ENCODE measurements around the gene HNRNPC. TPM values are rescaled to one million over a fixed set of nuclear protein-coding genes. Genes with fewer than 3 reads are reported as not detected.

The HNRNPC gene
- total RNA-seq, 1 donor: 671 TPM

- peak; percentile 40 for DNase-seq (ENCODE audit: low read depth)
- TF ChIP-seq, protein P1, sequence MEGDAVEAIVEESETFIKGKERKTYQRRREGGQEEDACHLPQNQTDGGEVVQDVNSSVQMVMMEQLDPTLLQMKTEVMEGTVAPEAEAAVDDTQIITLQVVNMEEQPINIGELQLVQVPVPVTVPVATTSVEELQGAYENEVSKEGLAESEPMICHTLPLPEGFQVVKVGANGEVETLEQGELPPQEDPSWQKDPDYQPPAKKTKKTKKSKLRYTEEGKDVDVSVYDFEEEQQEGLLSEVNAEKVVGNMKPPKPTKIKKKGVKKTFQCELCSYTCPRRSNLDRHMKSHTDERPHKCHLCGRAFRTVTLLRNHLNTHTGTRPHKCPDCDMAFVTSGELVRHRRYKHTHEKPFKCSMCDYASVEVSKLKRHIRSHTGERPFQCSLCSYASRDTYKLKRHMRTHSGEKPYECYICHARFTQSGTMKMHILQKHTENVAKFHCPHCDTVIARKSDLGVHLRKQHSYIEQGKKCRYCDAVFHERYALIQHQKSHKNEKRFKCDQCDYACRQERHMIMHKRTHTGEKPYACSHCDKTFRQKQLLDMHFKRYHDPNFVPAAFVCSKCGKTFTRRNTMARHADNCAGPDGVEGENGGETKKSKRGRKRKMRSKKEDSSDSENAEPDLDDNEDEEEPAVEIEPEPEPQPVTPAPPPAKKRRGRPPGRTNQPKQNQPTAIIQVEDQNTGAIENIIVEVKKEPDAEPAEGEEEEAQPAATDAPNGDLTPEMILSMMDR (IDR thresholded peaks at IDR 0.05; ENCODE audit: insufficient read depth, low read depth, low read length): no peak
- no peak overlapping the region for H3K4me3 ChIP-seq (ENCODE audit: low read depth, low read length)
These were observed 13.7 kb downstream of the HNRNPC start for GRCh38 chr14:21255385-21256101.

GRCh38 chr14:21252149-21252548 is 17.1 kb downstream of the HNRNPC start:
- DNase-seq (ENCODE audit: low read depth): no peak
- no peak overlapping the region for H3K4me3 ChIP-seq (ENCODE audit: low read depth, low read length)
- TF ChIP-seq, protein P1 (IDR thresholded peaks at IDR 0.05; ENCODE audit: insufficient read depth, low read depth, low read length): no peak

DNA sequence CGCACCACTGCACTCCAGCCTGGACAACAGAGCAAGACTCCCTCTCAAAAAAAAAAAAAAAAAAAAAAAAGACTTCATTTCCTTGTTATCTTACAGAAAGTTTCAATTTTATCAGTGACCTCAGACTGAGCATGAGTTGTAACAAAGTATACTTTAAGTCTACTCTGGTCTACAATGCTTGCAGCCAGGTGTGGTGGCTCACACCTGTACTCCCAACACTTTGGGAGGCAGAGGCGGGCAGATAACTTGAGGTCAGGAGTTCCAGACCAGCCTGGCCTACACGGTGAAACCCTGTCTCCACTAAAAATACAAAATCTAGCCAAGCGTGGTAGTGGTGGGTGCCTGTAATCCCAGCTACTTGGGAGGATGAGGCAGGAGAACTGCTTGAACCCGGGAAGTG is 18.0 kb downstream of the HNRNPC start:
- H3K4me3 ChIP-seq (ENCODE audit: low read depth, low read length): no peak overlapping the region
- no peak for DNase-seq (ENCODE audit: low read depth)
- TF ChIP-seq, protein P1 (IDR thresholded peaks at IDR 0.05; ENCODE audit: insufficient read depth, low read depth, low read length): no peak

DNA sequence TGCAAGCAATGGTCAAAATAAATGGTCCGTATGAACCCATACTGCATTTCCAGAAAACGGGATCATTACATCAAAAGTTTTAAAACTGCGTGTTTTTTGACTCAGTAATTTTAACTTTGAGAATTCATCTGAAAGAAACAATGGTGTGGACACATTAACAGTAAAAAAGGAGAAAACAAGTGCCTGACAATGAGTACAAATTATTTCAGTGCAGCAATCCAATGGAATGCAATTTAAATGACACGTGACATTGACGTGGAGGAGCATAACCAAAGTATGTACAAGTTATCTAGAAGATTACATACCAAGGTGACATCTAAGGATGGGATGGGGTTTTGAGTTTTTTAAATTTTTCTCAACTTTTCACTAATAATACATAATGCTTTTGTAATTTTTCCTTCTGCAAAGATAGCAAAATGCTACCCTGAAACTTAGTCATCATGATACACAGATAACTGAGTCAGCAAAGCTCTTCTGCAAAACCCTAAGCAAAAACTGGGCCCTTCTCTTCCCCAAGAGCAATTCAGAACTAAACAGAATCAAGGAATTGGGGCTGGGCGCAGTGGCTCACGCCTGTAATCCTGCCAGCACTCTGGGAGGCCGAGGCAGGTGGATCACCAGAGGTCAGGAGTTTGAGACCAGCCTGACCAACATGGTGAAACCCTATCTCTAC is 20.4 kb downstream of the HNRNPC start:
- no peak for DNase-seq (ENCODE audit: low read depth)
- TF ChIP-seq, protein P1 (IDR thresholded peaks at IDR 0.05; ENCODE audit: insufficient read depth, low read depth, low read length): no peak
- no peak overlapping the region for H3K4me3 ChIP-seq (ENCODE audit: low read depth, low read length)

DNA sequence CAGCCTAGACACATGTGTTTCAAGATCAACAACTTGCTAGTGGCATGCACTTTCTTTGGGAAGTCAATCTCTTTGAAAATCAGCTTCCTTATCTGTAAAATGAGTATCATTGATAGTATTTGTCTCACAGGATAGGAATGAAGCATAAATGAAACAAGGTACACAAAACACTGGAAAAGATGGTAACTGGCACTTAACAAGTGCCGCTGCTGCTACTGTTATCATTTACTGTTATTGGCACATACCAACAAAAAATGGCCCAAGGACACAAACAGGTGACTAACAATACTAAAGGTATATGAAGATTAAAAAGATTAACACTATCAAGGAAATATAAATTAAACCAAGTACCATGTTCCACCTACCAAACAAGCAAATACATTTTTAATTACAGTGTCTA is 20.9 kb downstream of the HNRNPC start:
- TF ChIP-seq, protein P1 (IDR thresholded peaks at IDR 0.05; ENCODE audit: insufficient read depth, low read depth, low read length): no peak
- no peak for DNase-seq (ENCODE audit: low read depth)

GRCh38 chr14:21245813-21246212 is 23.4 kb downstream of the HNRNPC start:
- no peak for DNase-seq (ENCODE audit: low read depth)
- H3K4me3 ChIP-seq (ENCODE audit: low read depth, low read length): no peak overlapping the region
- TF ChIP-seq, protein P1 (IDR thresholded peaks at IDR 0.05; ENCODE audit: insufficient read depth, low read depth, low read length): no peak

More for the DNA sequence above, 20.9 kb downstream of the HNRNPC start:
- no peak overlapping the region for H3K4me3 ChIP-seq (ENCODE audit: low read depth, low read length)

All from fibroblast of villous mesenchyme (primary cell).